GM18951 (cell line): Measurements from ENCODE around the gene ADAP1.

ENCODE experiments used
- POLR2A ChIP-seq: IDR thresholded peaks from 4 replicates; pipeline ENCODE4 v1.6.1; 2011; ENCODE audit warnings: mild to moderate bottlenecking; ENCODE audit not compliant: insufficient read length, insufficient read depth; ENCODE audit errors: extremely low read depth
- in situ Hi-C: fragments of 300-500 bp; cut with MboI; formaldehyde crosslinking; loops from one replicate; pipeline ENCODE4 v1.12.0; 2022; ENCODE audit warnings: low sequenced_read_pairs, mixed read lengths, inconsistent platforms; ENCODE audit not compliant: unreplicated experiment

ADAP1 gene

DNA sequence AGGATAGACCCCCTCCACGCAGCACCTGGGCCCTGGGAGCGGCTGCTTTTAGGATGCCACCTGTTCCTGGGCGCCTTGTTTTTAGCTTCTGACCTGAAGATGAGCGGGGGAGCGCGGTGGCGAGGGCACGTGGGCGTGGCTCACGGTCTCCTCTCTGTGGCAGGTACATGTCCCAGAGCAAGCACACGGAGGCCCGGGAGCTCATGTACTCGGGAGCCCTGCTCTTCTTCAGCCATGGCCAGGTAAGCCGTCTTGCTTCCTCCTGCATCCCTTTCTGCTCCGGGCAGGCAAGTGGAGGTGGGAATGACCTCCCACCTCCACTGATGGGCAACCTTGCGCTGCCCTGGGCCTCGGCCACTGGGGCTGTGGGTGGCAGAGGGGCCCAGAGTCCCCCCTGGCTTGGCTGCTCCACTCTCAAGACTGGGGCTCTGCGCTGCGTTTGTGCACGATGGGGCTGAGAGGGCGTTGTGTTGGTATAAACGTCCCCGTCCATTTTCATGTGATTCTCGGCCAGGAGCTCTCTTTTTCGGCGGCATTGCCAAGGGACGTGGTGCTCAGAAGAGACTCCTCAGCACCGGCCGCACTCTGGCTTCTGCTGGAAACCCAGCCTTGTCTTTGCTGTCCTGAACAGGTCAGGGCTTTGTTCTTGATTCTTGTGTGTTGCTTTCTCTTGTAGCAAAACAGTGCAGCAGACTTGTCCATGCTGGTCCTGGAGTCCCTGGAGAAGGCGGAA is 68.4 kb downstream of the ADAP1 start:
- TF ChIP-seq POLR2A, result no peak
- in situ Hi-C loops, result no loop called here

DNA sequence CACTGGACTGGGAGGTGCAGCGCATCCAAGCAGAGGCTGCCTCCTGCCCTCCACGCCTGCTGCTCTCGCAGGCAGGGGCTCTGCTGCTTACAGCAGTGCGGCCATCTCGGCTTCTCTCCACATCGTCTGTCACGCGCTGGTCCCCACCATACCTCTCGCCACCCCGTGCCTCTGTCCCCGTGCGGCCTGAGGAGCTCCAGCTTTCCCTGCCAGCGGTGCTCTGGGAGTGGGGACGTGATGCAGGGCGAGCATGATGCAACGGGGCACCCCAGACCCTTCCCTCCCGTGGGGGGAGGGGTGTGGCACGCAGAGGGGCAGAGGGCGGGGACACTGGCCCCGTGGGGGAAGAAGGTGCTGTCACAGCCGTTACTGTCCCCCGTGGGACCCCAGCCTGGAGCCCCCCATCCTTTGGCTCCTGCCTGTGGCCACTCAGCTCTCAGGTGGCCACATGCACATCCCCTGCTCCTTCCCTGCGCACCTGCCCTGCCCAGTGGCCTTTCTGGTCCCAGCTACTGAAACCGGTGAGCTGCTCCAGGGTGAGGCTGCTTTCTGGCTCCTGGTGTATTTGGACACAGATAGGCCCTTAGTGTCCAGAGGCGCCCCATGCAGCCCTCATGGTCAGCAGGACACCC is 69.1 kb downstream of the ADAP1 start:
- in situ Hi-C loops, result no loop called here
- no peak for TF ChIP-seq POLR2A

DNA sequence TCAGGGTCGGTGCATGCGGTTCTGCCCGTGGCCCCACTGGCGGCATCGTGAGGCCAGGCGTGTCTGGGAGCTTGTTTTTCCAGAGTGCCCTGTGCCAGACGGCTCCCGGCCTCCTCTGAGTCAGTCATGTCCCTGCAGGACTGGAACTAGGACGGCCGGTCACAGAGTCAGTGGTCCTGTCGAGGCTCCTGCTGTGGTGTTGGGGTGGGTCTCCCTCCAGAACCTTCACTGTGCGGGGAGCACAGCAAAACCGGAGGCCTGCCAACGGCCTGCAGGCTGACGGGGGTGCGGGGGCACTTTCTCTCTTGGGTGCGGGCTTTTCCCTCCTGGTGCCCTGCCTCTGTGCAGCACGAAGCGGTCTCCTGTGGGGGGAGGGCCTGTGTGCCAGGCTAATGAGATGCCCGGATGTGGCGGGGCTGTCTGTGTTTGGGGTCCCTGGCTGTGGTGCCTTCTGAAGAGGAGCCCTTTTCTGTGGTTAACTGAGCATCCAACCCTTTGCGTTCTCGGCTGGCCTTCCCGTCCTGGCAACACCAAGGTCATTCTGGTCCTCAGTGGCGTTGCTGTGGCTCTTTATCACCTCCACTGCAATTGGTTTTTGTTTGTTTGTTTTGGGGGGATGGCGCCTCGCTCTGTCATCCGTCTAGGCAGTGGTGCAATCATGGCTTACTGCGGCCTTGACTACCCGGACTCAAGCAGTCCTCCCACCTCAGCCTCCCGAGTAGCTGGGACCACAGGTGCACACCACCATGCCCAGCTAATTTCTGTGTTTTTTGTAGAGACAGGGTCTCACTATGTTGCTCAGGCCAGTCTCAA is 70.1 kb downstream of the ADAP1 start:
- TF ChIP-seq POLR2A, result no peak

DNA sequence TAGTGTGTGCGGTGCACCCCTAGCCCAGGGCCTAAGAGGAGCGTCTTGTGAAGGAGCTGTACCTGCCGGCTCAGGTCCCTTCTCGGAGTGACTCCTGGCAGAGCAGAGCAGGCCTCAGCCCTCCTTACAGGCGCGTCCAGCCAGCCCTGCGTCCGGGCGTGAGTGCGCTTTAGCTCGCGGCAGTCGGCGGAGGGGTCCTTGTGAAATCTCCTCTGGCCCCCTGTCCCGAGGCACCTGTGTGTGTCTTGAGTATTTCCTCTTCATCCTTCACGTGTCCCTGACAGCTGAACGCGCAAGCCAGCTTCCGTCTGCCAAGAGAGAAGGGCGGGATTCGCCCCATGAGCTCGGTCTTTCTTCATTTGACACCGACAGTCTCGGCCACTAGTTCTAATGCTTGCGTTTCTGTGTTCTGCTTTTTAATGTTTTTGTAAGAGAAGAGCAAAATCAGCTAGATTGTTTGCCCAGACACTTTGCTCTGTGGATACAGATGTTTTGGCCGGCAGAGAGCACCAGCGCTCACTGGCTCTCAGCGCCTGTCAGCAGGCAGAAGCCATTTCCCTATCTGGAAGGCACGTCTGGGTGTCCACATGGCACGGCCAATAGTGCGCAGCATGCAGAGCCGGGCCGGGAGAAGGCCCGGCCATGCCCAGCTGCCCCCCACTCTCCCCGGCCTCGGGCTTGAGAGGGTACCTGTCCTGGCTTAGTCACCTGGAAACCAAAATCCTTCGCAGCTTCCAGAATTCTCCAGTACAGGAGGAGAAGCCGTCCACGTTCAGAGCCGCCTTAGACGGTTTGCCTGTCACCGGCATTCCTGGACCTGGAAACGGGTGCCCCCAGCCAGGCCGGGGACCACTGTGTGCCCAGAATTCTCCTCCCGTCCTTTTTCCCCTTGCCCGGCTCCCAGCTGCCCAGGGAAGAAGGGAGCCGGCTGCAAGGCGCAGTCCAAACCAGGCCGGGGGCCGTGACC is 71.1 kb downstream of the ADAP1 start:
- TF ChIP-seq POLR2A, result no peak
- in situ Hi-C loops, result no loop called here

More for the DNA sequence above, 70.1 kb downstream of the ADAP1 start:
- in situ Hi-C loops, result no loop called here

DNA sequence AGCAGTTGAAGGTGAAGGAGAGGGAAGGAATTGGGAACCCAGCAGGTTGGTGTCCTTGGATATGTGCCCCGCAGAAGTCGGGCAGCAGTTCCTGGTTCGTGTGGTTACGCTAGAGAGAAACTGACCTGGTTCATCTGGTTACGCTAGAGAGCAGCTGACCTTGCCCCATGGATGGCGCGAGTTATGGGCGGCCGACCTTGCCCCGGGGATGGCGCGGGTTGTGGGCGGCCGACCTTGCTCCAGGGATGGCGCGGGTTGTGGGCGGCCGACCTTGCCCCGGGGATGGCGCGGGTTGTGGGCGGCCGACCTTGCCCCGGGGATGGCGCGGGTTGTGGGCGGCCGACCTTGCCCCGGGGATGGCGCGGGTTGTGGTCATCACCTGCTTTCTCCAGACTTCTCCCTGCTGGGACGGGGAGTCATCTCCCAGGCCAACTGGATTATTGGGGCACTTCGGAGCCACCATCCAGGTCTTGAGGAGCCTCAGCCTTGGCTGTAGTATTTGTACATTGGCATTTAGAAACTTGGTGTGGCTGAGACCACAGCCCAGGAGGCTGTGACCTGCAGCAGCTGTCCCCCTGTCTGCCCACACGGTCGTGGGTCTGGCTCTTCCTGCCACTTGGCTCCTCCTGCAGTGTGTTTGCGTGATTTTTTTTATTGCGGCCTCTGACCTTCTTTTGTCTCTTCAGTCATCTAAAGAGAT is 72.0 kb downstream of the ADAP1 start:
- no peak for TF ChIP-seq POLR2A
- in situ Hi-C loops, result no loop called here

DNA sequence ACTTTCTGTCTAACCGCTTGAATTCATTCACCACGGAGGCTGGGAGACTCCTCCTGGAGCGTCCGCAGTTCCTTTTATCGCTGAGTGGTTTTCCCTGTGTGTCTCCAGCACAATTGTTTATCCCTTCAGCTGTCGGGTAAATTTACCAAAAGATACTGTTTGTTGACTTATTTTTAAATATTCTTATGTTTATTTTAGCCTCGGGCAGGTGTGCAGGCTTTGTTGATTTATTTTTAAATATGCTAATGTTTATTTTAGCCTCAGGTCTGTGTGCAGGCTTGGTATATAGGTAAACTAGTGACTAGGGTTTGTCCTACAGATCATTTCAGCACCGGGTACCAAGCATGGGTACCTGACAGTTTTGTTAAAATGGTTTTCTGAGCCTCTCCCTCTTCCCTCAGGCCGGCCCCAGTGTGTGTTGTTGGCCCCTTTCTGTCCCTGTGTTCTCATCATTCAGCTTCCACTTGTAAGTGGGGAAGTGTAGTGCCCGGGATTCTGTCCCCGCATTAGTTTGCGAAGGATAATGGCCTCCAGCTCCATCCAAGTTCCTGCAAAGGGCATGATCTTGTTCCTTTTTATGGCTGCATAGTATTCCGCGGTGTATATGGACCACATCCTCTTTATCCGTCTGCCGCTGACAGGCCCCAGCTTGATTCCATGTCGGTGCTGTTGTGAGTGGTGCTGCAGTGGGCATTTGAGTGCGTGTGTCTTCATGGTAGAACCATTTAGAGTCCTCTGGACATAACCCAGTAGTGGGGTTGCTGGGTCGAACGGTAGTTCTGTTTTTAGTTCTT is 72.8 kb downstream of the ADAP1 start:
- in situ Hi-C loops, result no loop called here

DNA sequence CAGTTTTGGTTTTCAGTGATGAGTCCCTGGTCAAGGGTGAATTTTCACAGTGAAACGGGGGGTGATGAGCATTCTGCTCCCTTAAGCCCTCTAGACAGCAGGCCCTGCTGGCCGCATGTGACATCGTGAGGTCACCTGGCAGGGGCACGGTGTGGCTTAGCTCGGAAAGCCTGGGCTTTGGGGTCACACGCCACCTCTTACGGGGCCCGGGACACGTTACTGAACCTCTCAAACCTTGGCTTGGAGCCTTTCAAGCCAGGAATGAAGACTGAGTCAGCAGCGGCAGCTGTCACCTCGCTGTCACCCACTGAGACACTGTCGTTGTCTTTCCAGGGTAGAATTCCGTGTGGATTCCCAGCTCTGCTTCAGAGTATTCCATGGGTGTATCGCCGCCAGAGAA is 74.0 kb downstream of the ADAP1 start:
- in situ Hi-C loops, result no loop called here
- TF ChIP-seq POLR2A, result no peak

More for the DNA sequence above, 72.8 kb downstream of the ADAP1 start:
- no peak for TF ChIP-seq POLR2A

DNA sequence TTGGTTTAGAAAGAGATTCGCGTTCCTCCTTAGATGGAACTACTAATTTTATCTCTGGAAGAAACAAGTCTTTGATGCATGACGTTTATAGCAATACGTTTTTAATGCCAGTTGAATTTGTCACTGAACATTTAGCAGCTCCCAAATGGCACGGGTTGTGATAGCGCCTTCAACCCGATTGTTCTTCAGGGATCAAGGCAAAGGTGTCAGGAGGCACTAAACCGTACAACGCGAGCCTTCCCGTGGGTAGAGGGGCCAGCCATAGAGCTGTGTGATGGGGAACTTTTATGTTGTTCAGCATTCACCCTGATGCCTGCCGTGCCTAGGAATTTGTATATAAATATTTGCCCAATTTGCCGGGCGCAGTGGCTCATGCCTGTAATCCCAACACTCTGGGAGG is 74.8 kb downstream of the ADAP1 start:
- in situ Hi-C loops, result no loop called here
- no peak for TF ChIP-seq POLR2A

DNA sequence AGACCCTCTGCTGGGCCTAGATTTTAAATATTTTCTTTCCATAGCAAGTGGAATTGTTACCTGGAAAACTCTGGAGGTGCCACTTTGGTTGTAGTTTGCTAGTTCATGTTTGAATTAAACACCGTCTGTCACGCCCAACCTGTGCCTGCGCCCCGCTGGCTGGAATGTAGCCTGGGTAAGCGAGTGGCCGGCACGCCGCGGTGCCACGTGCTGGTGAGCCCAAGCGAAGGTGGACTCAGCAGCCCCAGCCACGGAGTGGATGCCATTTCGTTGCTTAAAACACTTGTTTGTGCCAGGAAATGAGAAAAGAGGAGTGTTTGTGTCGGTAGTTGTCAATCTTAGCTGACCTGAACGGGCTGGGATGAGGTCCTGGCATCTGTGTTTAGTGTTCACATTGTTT is 75.4 kb downstream of the ADAP1 start:
- TF ChIP-seq POLR2A, result no peak
- in situ Hi-C loops, result no loop called here

DNA sequence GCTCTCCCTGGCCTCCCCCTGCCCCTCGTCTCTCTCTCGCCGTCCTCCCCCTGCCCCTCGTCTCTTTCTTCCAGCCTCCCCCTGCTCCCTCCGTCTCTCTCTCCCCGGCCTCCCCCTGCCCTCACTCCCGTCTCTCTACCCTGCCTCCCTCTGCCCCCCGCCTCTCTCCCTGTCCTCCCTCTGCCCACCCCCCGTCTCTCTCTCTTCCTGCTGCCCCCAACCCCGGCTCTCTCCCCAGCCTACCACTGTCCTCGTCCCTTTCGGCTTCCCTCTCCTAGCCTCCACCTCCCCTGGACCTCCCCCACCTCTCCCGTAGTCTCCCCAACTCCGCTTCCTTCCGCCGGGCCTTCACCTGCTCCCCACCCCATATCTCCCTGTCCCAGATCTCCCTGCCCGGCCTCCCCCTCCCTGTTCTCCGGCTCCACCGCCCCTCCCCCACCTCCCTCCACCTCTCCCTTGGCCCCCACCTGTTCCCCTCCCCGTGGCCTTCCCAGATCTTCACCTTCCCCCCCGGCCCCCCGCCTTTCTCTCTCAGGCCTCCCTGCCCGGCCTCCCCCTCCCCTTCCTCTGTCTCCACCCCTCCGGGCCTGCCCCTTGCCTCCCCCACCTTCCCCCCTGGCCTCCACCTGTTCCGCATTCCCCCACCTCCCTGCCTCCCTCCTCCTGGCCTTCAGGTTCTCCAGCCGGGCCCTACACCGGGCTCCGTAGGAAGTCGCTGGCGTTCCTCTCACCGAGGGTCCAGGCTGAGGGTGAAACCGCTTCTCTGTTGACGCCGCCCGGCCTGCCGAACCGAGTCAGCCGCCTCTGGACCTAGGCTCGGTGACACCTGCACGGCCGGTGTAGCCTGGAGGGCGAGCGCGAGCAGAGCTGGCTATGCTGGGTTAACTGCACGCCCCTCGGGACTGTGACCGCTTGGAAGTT is 76.9 kb downstream of the ADAP1 start:
- in situ Hi-C loops, result no loop called here
- TF ChIP-seq POLR2A, result no peak

DNA sequence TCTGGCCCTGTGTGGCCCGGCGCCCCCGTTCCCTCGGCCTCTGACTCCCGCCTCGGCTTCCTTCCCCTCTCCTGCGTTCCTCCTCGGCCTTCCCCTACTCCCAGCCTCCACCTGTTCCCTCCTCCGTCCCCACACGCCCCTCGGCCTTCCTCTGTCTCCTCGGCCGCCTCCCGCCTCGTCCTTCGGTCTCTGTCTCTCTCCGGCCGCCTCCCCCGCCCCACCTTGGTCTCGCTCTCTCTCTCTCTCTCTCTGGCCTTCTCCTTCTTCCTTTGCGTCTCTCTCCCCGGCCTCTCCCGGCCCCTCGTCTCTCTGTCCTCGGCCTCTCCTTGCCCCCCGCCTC is 77.5 kb downstream of the ADAP1 start:
- in situ Hi-C loops, result no loop called here
- TF ChIP-seq POLR2A, result no peak
